IMR-90 (cell line): ENCODE measurements around the gene SRPRB. TPM values are rescaled to one million over a fixed set of nuclear protein-coding genes. Genes with fewer than 3 reads are reported as not detected.

Experiments
- ATAC-seq: fragments of 200-7000 bp; cut with Tn5 transposase; 2 replicates; pipeline ENCODE4 v1.9.1; 2020; ENCODE audit warnings: low read depth, mild to moderate bottlenecking, moderate library complexity
- BruUV-seq: library from RNA; stranded (reverse); fragments of 400-500 nt; replicated peaks from 2 replicates; lab custom pipeline; 2021; lab: Mats Ljungman, UMichigan
- CTCF ChIA-PET: fragments of 300-600 bp; formaldehyde crosslinking; extraction: SDS; loops from one replicate; lab custom pipeline; 2021; ENCODE audit warnings: antibody characterized with exemption; lab: Yijun Ruan, JAX
- POLR2A ChIA-PET: fragments of 300-600 bp; sonication (Branson Sonifier 250); formaldehyde crosslinking; loops from one replicate; lab custom pipeline; 2022; ENCODE audit warnings: antibody characterized with exemption; ENCODE audit not compliant: unreplicated experiment; lab: Charles Lee
- DNase-seq: peaks from one replicate; pipeline ENCODE4 v3.0.0; 2013
- H2AFZ ChIP-seq: replicated peaks from 2 replicates; pipeline ENCODE3; 2013; ENCODE audit warnings: low read length, mild to moderate bottlenecking; ENCODE audit not compliant: poor library complexity
- H2AK5ac ChIP-seq: 2 replicates; pipeline ENCODE4 v1.6.1; 2013; ENCODE audit warnings: low read depth, low read length, inconsistent platforms
- H2AK9ac ChIP-seq: replicated peaks from 2 replicates; pipeline ENCODE3; 2013; ENCODE audit warnings: mild to moderate bottlenecking, low read depth, low read length, moderate library complexity; ENCODE audit not compliant: poor library complexity
- H2BK120ac ChIP-seq: 2 replicates; pipeline ENCODE4 v1.6.1; 2013; ENCODE audit warnings: low read depth, low read length, inconsistent platforms
- H2BK15ac ChIP-seq: 3 replicates; pipeline ENCODE4 v1.6.1; 2013; ENCODE audit warnings: low read depth, low read length, inconsistent platforms
- H2BK20ac ChIP-seq: 2 replicates; pipeline ENCODE4 v1.6.1; 2013; ENCODE audit warnings: low read depth, mild to moderate bottlenecking, inconsistent platforms, low read length, moderate library complexity
- H2BK5ac ChIP-seq: 2 replicates; pipeline ENCODE4 v1.6.1; 2013; ENCODE audit warnings: mild to moderate bottlenecking, low read depth, low read length, inconsistent platforms; ENCODE audit not compliant: poor library complexity, severe bottlenecking
- H3K14ac ChIP-seq: replicated peaks from 2 replicates; pipeline ENCODE4 v1.6.1; 2013; ENCODE audit warnings: low read depth, low read length, inconsistent platforms
- H3K18ac ChIP-seq: 2 replicates; pipeline ENCODE4 v1.6.1; 2013; ENCODE audit warnings: low read depth, low read length, control low read depth
- H3K23ac ChIP-seq: 2 replicates; pipeline ENCODE4 v1.6.1; 2013; ENCODE audit warnings: low read depth, low read length, inconsistent platforms
- H3K27ac ChIP-seq: 2 replicates; pipeline ENCODE4 v1.5.1; 2013; ENCODE audit warnings: mild to moderate bottlenecking, control low read depth, low read length; ENCODE audit not compliant: insufficient read depth
- H3K27me3 ChIP-seq: 2 replicates; pipeline ENCODE4 v1.6.1; 2013; ENCODE audit warnings: low read length; ENCODE audit not compliant: control insufficient read depth, insufficient read depth
- H3K36me3 ChIP-seq: 2 replicates; pipeline ENCODE4 v1.6.1; 2013; ENCODE audit warnings: low read length, mixed read lengths; ENCODE audit not compliant: control insufficient read depth, insufficient read depth
- H3K4ac ChIP-seq: 2 replicates; pipeline ENCODE4 v1.6.1; 2013; ENCODE audit warnings: low read depth, low read length, inconsistent platforms
- H3K4me1 ChIP-seq: 2 replicates; pipeline ENCODE4 v1.6.1; 2013; ENCODE audit warnings: low read length, mixed read lengths; ENCODE audit not compliant: control insufficient read depth, insufficient read depth
- H3K4me2 ChIP-seq: 2 replicates; pipeline ENCODE4 v1.6.1; 2013; ENCODE audit warnings: low read depth, mild to moderate bottlenecking, control low read depth, low read length, moderate library complexity
- H3K4me3 ChIP-seq: 2 replicates; pipeline ENCODE4 v1.5.1; 2013; ENCODE audit warnings: low read depth, mild to moderate bottlenecking, control low read depth, low read length, moderate library complexity; ENCODE audit not compliant: insufficient read depth
- H3K56ac ChIP-seq: 2 replicates; pipeline ENCODE4 v1.6.1; 2013; ENCODE audit warnings: low read length, inconsistent platforms; ENCODE audit not compliant: insufficient read depth; ENCODE audit errors: extremely low read depth
- H3K79me1 ChIP-seq, 2 experiments: 2 replicates each; pipeline ENCODE4 v1.6.1; 2013; ENCODE audit warnings: low read length in 2 of 2, inconsistent platforms in 1 of 2, low read depth in 1 of 2
- H3K9ac ChIP-seq: 2 replicates; pipeline ENCODE4 v1.6.1; 2013; ENCODE audit warnings: low read depth, low read length, control low read depth
- H3K9me1 ChIP-seq: 2 replicates; pipeline ENCODE4 v1.6.1; 2013; ENCODE audit warnings: low read length, inconsistent platforms; ENCODE audit not compliant: insufficient read depth
- H3K9me3 ChIP-seq: 2 replicates; pipeline ENCODE4 v1.6.1; 2013; ENCODE audit warnings: low read length; ENCODE audit not compliant: control insufficient read depth, insufficient read depth
- H4K20me1 ChIP-seq: 2 replicates; pipeline ENCODE4 v1.6.1; 2013; ENCODE audit warnings: low read length, inconsistent platforms; ENCODE audit not compliant: insufficient read depth
- H4K5ac ChIP-seq: 2 replicates; pipeline ENCODE4 v1.6.1; 2013; ENCODE audit warnings: mild to moderate bottlenecking, low read depth, low read length, control low read depth
- H4K8ac ChIP-seq, 2 experiments: 2 replicates each; pipeline ENCODE4 v1.6.1; 2013; ENCODE audit warnings: low read depth in 2 of 2, low read length in 2 of 2, control low read depth in 1 of 2, inconsistent platforms in 1 of 2
- H4K91ac ChIP-seq: 2 replicates; pipeline ENCODE4 v1.6.1; 2013; ENCODE audit warnings: low read depth, low read length, inconsistent platforms; ENCODE audit not compliant: insufficient read depth
- CHD1 ChIP-seq: IDR thresholded peaks from 2 replicates; pipeline ENCODE4 v1.6.1; 2012; ENCODE audit warnings: low read depth, low read length, improper control_type of control experiment
- NFE2L2 ChIP-seq: fragments of 150-350 bp; IDR thresholded peaks from 2 replicates; pipeline ENCODE4 v1.6.1; 2016; ENCODE audit warnings: low read depth, mild to moderate bottlenecking, low read length
- WGBS, 2 experiments: methylation state at CpG; one replicate each; pipeline versions ENCODE4 v1.1.5 to v1.1.7; 2013; ENCODE audit warnings: missing lambda C conversion rate in 2 of 2; ENCODE audit not compliant: insufficient read length in 1 of 2; ENCODE audit errors: extremely low coverage in 2 of 2; 5-methylcytosine and 5-hydroxymethylcytosine counted together
- dilution Hi-C: fragments of 300-500 bp; cut with HindIII; formaldehyde crosslinking; loops from one replicate; pipeline ENCODE4 v1.14.3; 2018; ENCODE audit warnings: low sequenced_read_pairs; ENCODE audit not compliant: unreplicated experiment
- in situ Hi-C: fragments of 300-500 bp; cut with MboI; formaldehyde crosslinking; loops from 3 replicates; pipeline ENCODE4 v1.14.3; 2019; ENCODE audit warnings: low sequenced_read_pairs, inconsistent platforms, mixed read lengths
- intact Hi-C: fragments of 100-400 bp; cut with micrococcal nuclease; formaldehyde crosslinking; loops from 2 replicates; pipeline ENCODE4 v1.10.0; 2022
- polyA plus RNA-seq, 3 experiments: library from polyadenylated mRNA; depleted of rRNA; stranded (reverse); fragments of >200 nt; gene quantifications; 2 replicates each; pipeline ENCODE4 v1.2.3, GENCODE V29; 2012; ENCODE audit warnings: low replicate concordance in 1 of 3
- total RNA-seq: library from RNA; depleted of rRNA; stranded (reverse); fragments of >200 nt; gene quantifications from 2 replicates; pipeline ENCODE4 v1.2.3, GENCODE V29; 2012

SRPRB gene
- total and polyA plus RNA-seq, 2 of the 4 experiments (the other 2 are of a cell fraction): 28.8 to 131 TPM

DNA sequence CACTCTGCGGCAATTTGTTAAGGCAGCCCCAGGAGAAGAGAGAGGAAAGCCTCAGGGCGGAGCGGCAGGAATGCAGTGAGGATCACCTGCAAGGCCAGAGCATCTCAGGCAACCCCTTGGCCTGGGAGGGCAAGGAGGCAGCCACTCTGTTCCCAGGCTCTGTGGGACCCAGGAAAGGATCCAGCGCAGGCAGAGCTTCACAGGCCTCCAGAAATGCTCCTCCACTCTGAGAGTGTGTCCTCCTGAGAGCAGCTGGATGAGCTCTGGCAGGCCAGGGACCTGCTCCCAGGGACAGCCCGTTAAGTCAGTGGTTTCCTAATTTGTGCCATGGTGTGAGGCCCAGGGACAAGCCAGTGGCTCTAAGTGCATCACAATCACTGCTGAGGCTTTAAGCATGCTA, 54.9 kb downstream of the SRPRB start:
- Histone ChIP-seq H4K91ac (no peak overlapping the region), H3K23ac (no peak overlapping the region), H3K27me3 (peaks cover 20% of the 10 kb centered on the region), H3K4me3 (no peak overlapping the region), H3K4ac (no peak overlapping the region), H2AK5ac (no peak overlapping the region), H3K27ac (no peak overlapping the region), H3K4me1 (no peaks in the 10 kb centered on the region), H3K56ac (no peak overlapping the region), H2BK5ac (no peak overlapping the region), H2BK15ac (no peak overlapping the region), H3K9me3 (no peaks in the 10 kb centered on the region), H3K36me3 (no peaks in the 10 kb centered on the region), H3K9ac (no peak overlapping the region), H4K20me1 (no peaks in the 10 kb centered on the region), H4K5ac (no peak overlapping the region), H4K8ac (no peak overlapping the region), H3K4me2 (no peak overlapping the region), H3K14ac (no peak overlapping the region), H2BK20ac (no peak overlapping the region), H2AK9ac (no peak overlapping the region), H2AFZ (no peak overlapping the region), H3K18ac (no peak overlapping the region), H3K79me1 (no peaks in the 10 kb centered on the region), H3K9me1 (no peaks in the 10 kb centered on the region), H2BK120ac (no peak overlapping the region)
- no TSS peak for BruUV-seq
- dilution Hi-C loops: no loop called here
- CTCF ChIA-PET: no interaction called here
- DNase-seq (no peak), ATAC-seq (no peak)
- TF ChIP-seq CHD1 (no peak), NFE2L2 (no peak)
- POLR2A ChIA-PET: no interaction called here
- intact Hi-C loops: no loop called here
- in situ Hi-C loops: no loop called here
- 30% methylated on average over 1 of the region's 5 CpGs; no CpG with 5 or more reads in 1 of the 2 experiments for WGBS, 2 experiments
